Choroid plexus epithelial cell (primary cell): ENCODE measurements around the gene OR7A10.
A peak's percentile ranks its signal among the peaks of the same experiment; 100 is the strongest.

Source experiments
- DNase-seq: peaks from one replicate; pipeline ENCODE4 v3.0.0-alpha.2; 2010; ENCODE audit warnings: low read depth
- H3K4me3 ChIP-seq: 2 replicates; pipeline ENCODE4 v1.5.1; 2011; ENCODE audit warnings: low read depth, mild to moderate bottlenecking, control low read depth, low read length, moderate library complexity
- CTCF ChIP-seq: conservative IDR thresholded peaks from 2 replicates; pipeline ENCODE4 v1.5.1; 2011; ENCODE audit warnings: low read depth, mild to moderate bottlenecking, control low read depth, inconsistent platforms, low read length, moderate library complexity

OR7A10 gene

GRCh38 chr19:14848822-14849221 lies at the start of gene OR7A10:
Gene OR7A10 (minus strand): TSS chr19:14848922. CDS start chr19:14841877, 7,045 bp downstream.
- no peak for DNase-seq
- no peak for TF ChIP-seq CTCF
- no peak within 1 kb of the TSS for H3K4me3 ChIP-seq

- no peak overlapping the region for H3K4me3 ChIP-seq
- no peak for TF ChIP-seq CTCF
- DNase-seq = no peak
Measured at GRCh38 chr19:14890643-14891379, 42.1 kb upstream of the OR7A10 start.

DNA sequence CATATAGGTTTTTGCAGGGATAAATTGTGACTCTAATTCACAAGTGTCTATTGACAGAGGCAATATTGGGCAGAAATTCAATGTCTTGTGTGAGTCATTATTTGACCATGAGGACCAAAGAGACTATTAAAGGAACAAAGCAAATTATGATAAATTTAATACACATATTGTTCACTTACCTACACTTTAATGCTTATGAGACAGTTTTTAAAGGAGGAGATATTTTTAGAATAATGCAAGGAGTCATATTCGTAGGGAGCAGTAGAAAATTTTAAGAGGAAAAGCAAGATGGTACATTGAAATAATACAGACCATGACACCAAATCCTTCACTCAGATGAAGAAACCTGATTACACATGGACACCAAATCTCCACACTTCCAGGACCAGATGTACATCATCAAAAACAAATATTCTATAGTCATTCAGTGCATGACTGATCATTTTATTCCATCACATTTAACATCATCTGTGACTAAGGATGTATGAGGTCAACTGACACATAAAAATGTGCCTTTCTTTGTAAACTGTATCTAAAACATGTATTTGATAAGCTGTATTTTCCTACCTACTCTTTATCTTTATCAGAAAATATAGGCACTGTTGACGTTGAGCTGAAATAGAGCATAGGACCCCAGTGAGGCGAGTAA lies 41.4 kb upstream of the OR7A10 start:
- no peak for DNase-seq
- TF ChIP-seq CTCF = no peak
- H3K4me3 ChIP-seq = no peak overlapping the region

- DNase-seq = no peak
- no peak within 1 kb of the TSS for H3K4me3 ChIP-seq
- no peak for TF ChIP-seq CTCF
Measured at GRCh38 chr19:14886032-14886431, 37.3 kb upstream of the OR7A10 start, which contains the start of gene OR7A17. Gene OR7A17 (minus strand): TSS chr19:14886132. CDS start chr19:14881355, 4,777 bp downstream.

DNA sequence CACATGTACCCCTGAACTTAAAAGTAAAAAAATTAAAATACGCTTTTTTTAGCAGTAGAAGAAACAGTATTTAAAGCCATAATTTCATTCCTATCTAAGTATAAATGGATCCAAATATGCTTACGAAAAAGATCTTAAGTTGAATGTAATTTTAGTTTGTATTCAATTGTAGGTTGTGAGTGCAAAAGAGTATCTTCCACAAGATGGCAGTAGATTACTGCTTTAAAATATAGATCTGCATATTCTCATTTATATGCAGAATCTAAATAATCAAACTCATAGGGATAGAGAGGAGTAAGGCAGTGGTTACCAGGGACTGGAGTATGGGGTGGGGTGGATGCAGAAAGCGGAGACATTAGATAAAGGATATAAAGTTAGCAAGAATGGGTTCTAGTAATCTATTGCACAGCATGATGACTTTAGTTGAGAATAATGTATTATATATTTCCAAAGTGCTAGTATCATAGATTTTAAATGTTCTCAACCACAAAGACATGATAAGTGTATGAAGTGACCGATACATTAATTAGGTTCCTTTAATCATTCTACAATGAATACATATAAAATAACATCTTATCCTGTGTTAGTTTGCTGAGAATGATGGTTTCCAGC lies 23.0 kb upstream of the OR7A10 start:
- TF ChIP-seq CTCF = peak; percentile 55
- no peak overlapping the region for H3K4me3 ChIP-seq
- DNase-seq = peak; percentile 50

GRCh38 chr19:14868497-14868896 lies 19.8 kb upstream of the OR7A10 start:
- no peak for TF ChIP-seq CTCF
- no peak for DNase-seq
- no peak overlapping the region for H3K4me3 ChIP-seq
